ENCODE results near the gene TMA7B. TPM values are rescaled to one million over a fixed set of nuclear protein-coding genes. Genes with fewer than 3 reads are reported as not detected.

Gene TMA7B
- total and polyA plus RNA-seq, 11 donors, result 0.24 TPM; not detected in 10

DNA sequence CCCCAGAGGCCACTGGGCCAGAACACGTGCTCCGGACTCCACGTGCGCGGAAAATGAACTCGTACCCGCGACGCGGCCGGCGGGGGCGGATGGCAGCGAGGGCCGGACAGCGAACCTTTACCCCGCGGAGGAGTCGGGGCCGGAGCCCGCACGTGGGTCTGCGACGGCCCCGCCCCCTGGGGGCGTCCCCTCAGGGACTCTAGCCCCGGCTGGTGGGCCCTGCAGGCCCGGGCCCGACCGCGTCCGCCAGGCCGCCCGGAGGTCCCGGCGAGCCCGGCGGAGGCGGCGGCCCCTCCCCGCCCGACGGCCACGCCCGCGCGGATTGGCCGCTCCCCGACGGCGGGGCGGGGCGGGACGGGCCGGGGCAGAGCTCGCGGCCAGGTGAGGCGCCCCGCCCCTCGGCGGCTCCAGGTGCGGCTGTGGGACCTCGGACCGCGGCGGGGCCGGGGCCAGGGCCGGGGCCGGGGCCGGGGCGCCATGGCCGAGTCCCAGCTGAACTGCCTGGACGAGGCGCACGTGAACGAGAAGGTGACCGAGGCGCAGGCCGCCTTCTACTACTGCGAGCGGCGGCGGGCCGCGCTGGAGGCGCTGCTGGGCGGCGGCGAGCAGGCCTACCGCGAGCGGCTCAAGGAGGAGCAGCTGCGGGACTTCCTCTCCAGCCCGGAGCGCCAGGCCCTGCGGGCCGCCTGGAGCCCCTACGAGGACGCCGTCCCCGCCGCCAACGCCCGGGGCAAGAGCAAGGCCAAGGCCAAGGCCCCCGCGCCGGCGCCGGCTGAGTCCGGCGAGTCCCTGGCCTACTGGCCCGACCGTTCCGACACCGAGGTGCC, 34.6 kb downstream of the TMA7B start, which contains the start of gene FAM83F:
FAM83F (plus strand) TSS at position 389 of the 827 bp plus-strand sequence; CDS start at position 478, 89 bp downstream.
- peak in 2 of 4 donors; percentile 6 to 44 for ATAC-seq
- no peak for DNase-seq
- peak within 1 kb of the TSS in 3 of 12 donors; percentile 7 to 56 (median 19) for H3K27ac ChIP-seq
- intact Hi-C loops (cut with DNase I), result no loop called here
- peaks cover 0 to 50% (median 9%) of the 10 kb centered on the region in 9 donors for H3K27me3 ChIP-seq
- TF ChIP-seq, protein P1, sequence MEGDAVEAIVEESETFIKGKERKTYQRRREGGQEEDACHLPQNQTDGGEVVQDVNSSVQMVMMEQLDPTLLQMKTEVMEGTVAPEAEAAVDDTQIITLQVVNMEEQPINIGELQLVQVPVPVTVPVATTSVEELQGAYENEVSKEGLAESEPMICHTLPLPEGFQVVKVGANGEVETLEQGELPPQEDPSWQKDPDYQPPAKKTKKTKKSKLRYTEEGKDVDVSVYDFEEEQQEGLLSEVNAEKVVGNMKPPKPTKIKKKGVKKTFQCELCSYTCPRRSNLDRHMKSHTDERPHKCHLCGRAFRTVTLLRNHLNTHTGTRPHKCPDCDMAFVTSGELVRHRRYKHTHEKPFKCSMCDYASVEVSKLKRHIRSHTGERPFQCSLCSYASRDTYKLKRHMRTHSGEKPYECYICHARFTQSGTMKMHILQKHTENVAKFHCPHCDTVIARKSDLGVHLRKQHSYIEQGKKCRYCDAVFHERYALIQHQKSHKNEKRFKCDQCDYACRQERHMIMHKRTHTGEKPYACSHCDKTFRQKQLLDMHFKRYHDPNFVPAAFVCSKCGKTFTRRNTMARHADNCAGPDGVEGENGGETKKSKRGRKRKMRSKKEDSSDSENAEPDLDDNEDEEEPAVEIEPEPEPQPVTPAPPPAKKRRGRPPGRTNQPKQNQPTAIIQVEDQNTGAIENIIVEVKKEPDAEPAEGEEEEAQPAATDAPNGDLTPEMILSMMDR (IDR thresholded peaks at IDR 0.05), result no peak
- no peak for TF ChIP-seq POLR2A (IDR thresholded peaks at IDR 0.05)
- 9 to 22% (median 14%) methylated on average over 18 to 115 of the region's 115 CpGs for WGBS, 4 donors
- H3K4me1 ChIP-seq, result peaks cover 0 to 43% (median 7%) of the 10 kb centered on the region in 12 donors
- H3K36me3 ChIP-seq, result no peaks in the 10 kb centered on the region
- no peaks in the 10 kb centered on the region for H3K9me3 ChIP-seq
- peak within 1 kb of the TSS in 8 of 12 donors; percentile 15 to 40 (median 26) for H3K4me3 ChIP-seq

DNA sequence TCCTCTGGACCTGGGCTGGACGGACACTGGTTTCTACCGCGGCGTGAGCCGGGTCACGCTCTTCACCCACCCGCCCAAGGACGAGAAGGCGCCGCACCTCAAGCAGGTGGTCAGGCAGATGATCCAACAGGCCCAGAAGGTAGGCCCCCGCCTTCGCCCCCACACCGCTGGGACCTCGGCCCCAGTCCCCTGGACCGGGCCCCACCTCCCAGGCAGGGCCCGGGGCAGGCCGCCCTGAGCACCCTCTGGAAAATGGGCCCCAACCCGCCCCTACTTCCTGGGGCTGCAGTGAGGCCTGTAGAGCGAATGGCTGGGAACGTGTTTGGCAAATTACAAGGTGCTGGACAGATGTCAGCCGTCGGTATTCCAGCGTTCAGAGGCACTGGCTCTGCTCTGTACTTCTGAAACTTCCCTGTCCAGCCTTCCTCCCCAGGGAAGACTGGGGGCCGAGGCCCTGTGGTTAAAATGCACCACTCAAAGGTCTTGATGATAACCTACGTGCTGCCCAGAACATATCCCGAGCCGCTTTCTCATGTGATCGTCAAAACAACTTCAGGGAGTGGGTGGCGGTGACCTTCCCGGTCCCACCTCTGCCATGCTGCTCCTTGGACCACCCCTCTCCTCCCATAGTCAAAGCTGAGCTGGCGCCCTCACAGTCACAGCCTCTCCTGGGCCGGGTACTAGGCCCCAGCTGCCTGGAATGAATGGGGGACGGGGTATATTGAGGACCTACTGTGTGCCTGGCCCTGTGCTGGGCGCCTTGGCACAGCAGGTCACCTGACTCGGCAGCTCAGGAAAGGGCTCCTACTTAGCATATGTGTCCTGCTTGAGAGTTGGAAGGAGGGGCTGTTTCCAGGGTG, 35.4 kb downstream of the TMA7B start:
- Histone ChIP-seq H3K27ac (peak overlapping the region in 3 of 12 donors; percentile 7 to 56 (median 19)), H3K4me1 (peaks cover 0 to 35% (median 6%) of the 10 kb centered on the region in 12 donors)

DNA sequence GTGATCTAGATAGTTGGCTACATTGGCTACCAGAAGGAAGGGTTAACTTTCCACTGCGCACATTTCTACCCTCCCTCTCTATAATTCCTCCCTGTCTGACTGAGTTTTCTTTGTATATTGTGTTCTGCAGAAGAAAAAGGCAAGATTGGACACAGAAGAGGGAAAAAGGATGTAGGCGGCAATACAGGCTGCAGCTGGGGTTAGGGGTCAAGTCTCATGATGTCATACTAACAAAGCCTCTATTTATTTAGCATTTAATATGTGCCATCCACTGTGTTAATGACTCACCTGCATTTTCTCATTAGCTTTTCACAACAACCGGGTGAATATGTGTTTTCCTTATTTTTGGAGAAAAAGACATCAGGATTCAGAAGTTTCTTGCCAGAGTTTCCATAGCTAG, 36.5 kb downstream of the TMA7B start:
- no peak for ATAC-seq
- 79 to 87% (median 80%) methylated on average over 3 of the region's 3 CpGs for WGBS, 4 donors
- no peak for DNase-seq
- no peaks in the 10 kb centered on the region for H3K9me3 ChIP-seq
- peaks cover 0 to 27% (median 5%) of the 10 kb centered on the region in 12 donors for H3K4me1 ChIP-seq
- no peak for TF ChIP-seq POLR2A (IDR thresholded peaks at IDR 0.05)
- TF ChIP-seq, protein P1 (IDR thresholded peaks at IDR 0.05), result no peak
- intact Hi-C loops (cut with DNase I), result no loop called here
- H3K36me3 ChIP-seq, result no peaks in the 10 kb centered on the region
- no peak overlapping the region for H3K4me3 ChIP-seq
- peaks cover 0 to 50% (median 9%) of the 10 kb centered on the region in 9 donors for H3K27me3 ChIP-seq
- H3K27ac ChIP-seq, result no peak overlapping the region

More for the DNA sequence above, 35.4 kb downstream of the TMA7B start:
- no peak for TF ChIP-seq POLR2A (IDR thresholded peaks at IDR 0.05)
- TF ChIP-seq, protein P1 (IDR thresholded peaks at IDR 0.05), result no peak
- DNase-seq (no peak), ATAC-seq (no peak)
- WGBS, 4 donors, result 68 to 80% (median 79%) methylated on average over 9 to 35 of the region's 35 CpGs
- Histone ChIP-seq H3K4me3 (peak overlapping the region in 6 of 12 donors; percentile 26 to 40 (median 28)), H3K27me3 (peaks cover 0 to 50% (median 9%) of the 10 kb centered on the region in 9 donors), H3K36me3 (no peaks in the 10 kb centered on the region), H3K9me3 (no peaks in the 10 kb centered on the region)
- intact Hi-C loops (cut with DNase I), result no loop called here
